Measurements from ENCODE around the gene DNAJC27.

DNA sequence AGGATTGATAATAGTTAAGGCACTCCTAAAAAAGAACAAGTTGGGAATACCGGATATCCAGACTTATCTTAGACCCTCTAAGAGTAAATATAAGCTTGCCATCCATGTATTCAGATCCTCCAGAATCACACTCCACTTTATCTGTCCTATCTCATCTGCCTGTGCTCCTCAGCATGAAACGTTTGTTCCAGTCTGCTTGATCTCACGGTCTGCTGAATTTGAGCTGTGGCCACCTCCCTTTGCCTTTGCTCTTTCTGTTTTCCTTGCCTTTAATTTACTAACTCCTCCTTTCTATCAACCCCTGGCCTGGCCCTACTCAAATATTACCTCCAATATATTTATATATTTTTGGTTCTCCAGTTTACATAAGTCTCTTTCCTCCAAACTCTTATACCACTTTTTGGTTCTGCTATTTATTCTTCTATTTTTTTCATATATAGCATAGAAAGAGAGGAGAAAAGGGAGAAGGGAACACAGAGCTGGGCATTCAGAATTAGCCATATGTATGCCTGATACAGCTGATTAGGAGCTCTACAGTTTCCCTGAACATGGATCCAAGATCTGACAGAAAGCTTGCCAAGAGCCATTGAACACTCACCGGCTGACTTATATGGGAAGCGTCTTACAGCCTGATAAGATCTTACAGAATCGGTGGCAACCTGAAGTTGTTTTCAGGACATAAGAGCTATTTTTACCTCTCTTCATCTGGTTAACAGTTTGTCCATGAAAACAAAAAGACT lies 21.8 kb upstream of the DNAJC27 start:
- TF ChIP-seq POLR2A (IDR thresholded peaks at IDR 0.05; ENCODE audit: low read depth, low read length) (no peak), POLR2AphosphoS5 (IDR thresholded peaks at IDR 0.05; ENCODE audit: low read depth, low read length) (no peak), TAF1 (IDR thresholded peaks at IDR 0.05; ENCODE audit: low read depth, low read length) (no peak), SPI1 (IDR thresholded peaks at IDR 0.05; ENCODE audit: low read depth, low read length) (no peak), POU2F2 (IDR thresholded peaks at IDR 0.05; ENCODE audit: low read depth, low read length) (no peak), PAX5 (IDR thresholded peaks at IDR 0.05; ENCODE audit: insufficient read depth, low read length, severe bottlenecking) (no peak)
